Bronchial epithelial cell (primary cell): Measurements from ENCODE around the gene LOX. TPM values are rescaled to one million over a fixed set of nuclear protein-coding genes. Genes with fewer than 3 reads are reported as not detected.

ENCODE experiments used
- DNase-seq: peaks from one replicate; pipeline ENCODE4 v3.0.0-alpha.2; 2010; ENCODE audit warnings: low read depth
- FAIRE-seq: peaks from 2 replicates; lab custom pipeline; 2011; peaks lifted over from hg19 to GRCh38; lab: Jason Lieb, UNC
- H3K27me3 ChIP-seq: 2 replicates; pipeline ENCODE4 v1.5.1; 2011; ENCODE audit warnings: low read length; ENCODE audit not compliant: control insufficient read depth, insufficient read depth
- H3K36me3 ChIP-seq: 2 replicates; pipeline ENCODE4 v1.5.1; 2011; ENCODE audit warnings: low read length; ENCODE audit not compliant: control insufficient read depth, insufficient read depth
- H3K4me3 ChIP-seq: 2 replicates; pipeline ENCODE4 v1.5.1; 2011; ENCODE audit warnings: mild to moderate bottlenecking, low read depth, low read length, control low read depth
- total RNA-seq: library from RNA; depleted of rRNA; stranded (reverse); fragments of >200 nt; gene quantifications from 2 replicates; pipeline ENCODE4 v1.2.1, GENCODE V29; 2014
- TF ChIP-seq, protein P1 (sequence below): IDR thresholded peaks from 2 replicates; pipeline ENCODE4 v1.5.1; 2011; ENCODE audit warnings: mild to moderate bottlenecking, moderate library complexity, low read length, control low read depth, inconsistent platforms; ENCODE audit not compliant: insufficient read depth, severe bottlenecking

LOX gene
- total RNA-seq, 1 donor from 2014 or later = 1.8 TPM

DNA sequence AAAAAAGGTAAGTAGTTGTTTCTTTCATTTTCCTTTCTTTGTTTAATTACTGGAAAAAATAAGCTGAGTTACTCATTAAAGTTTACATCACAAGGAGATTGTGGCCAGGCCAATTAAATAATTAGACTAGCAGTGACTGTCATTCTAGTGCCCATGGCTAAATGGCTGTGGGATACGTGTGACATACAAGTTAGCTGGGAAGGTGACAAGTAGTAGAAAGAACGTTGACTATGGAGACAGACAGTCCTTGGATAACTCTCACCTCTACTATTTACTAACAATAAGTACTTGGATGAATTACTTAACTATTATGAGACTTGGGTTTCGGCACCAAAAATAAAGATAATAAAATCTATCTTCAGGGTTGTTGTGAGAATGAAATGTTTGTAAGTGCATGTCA, 7.0 kb upstream of the LOX start:
- DNase-seq (no peak), FAIRE-seq (no peak)
- Histone ChIP-seq H3K4me3 (no peak overlapping the region), H3K36me3 (no peaks in the 10 kb centered on the region), H3K27me3 (no peaks in the 10 kb centered on the region)
- TF ChIP-seq, protein P1, sequence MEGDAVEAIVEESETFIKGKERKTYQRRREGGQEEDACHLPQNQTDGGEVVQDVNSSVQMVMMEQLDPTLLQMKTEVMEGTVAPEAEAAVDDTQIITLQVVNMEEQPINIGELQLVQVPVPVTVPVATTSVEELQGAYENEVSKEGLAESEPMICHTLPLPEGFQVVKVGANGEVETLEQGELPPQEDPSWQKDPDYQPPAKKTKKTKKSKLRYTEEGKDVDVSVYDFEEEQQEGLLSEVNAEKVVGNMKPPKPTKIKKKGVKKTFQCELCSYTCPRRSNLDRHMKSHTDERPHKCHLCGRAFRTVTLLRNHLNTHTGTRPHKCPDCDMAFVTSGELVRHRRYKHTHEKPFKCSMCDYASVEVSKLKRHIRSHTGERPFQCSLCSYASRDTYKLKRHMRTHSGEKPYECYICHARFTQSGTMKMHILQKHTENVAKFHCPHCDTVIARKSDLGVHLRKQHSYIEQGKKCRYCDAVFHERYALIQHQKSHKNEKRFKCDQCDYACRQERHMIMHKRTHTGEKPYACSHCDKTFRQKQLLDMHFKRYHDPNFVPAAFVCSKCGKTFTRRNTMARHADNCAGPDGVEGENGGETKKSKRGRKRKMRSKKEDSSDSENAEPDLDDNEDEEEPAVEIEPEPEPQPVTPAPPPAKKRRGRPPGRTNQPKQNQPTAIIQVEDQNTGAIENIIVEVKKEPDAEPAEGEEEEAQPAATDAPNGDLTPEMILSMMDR = no peak

GRCh38 chr5:122083535-122083934, 5.5 kb upstream of the LOX start:
- H3K4me3 ChIP-seq = no peak overlapping the region
- FAIRE-seq (no peak), DNase-seq (no peak)
- no peaks in the 10 kb centered on the region for H3K27me3 ChIP-seq
- no peaks in the 10 kb centered on the region for H3K36me3 ChIP-seq
- TF ChIP-seq, protein P1 = no peak

DNA sequence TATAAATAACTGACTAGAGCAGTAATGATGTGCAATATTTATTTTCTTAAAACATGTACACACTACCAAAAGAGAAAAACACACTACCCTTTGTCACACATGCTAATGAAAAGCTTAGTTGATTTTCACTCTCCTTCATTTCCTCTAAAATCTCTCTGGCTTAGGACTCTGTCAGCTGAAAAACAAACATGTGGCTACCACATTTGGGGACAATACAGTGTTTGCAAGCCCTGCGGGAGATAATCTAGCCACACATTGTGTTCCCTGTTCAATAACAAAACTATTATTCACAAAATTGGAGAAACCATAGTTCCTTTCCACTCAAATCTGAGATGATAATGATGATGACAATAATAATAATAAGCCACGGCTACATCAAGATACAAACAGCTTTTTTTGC, 3.5 kb upstream of the LOX start:
- no peaks in the 10 kb centered on the region for H3K36me3 ChIP-seq
- H3K27me3 ChIP-seq = no peaks in the 10 kb centered on the region
- FAIRE-seq = no peak
- no peak overlapping the region for H3K4me3 ChIP-seq
- TF ChIP-seq, protein P1 = no peak
- DNase-seq = no peak

GRCh38 chr5:122077366-122078115, 518 bp downstream of the LOX start:
- H3K4me3 ChIP-seq = peak overlapping the region; percentile 52
- H3K27me3 ChIP-seq = no peaks in the 10 kb centered on the region
- TF ChIP-seq, protein P1 = no peak
- H3K36me3 ChIP-seq = no peaks in the 10 kb centered on the region
- no peak for FAIRE-seq
- DNase-seq = no peak

DNA sequence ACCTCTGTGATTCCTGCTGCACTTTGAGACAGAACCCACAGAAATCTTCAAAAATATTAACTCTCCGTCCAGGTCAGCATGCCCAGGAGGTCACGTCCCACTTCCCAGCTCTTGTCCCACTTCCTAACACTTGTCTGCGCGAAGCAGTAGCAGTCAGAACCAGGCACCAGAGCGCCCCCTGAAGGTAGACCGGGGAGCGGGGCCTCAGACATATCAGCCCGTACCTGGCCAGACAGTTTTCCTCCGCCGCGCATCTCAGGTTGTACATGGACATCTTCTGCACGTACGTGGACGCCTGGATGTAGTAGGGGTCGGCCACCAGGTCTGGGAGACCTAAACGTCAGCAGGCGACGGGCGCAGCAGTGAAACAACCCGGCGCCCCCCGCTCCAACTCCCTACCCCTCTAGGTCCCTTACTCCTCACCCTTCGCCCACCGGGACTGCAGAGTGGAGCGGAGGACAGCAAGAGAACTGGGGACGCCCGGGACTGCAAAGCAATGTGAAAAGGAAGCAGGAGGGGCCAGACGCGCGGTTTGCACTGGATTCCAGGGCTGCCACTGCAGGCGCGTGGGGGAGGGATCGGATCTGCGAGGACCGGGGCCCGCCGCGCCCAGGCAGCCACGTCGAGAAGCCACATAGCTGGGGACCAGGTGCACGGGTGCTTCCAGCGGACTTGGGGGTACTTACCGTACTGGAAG, 1.2 kb downstream of the LOX start:
- TF ChIP-seq, protein P1 = peak; percentile 91
- no peaks in the 10 kb centered on the region for H3K27me3 ChIP-seq
- no peak for FAIRE-seq
- peak overlapping the region; percentile 52 for H3K4me3 ChIP-seq
- no peaks in the 10 kb centered on the region for H3K36me3 ChIP-seq
- DNase-seq = peak; percentile 71
